HG02763 (cell line): ENCODE measurements around the gene RAB31.

Source experiments
- ATAC-seq: cut with Tn5 transposase; IDR thresholded peaks from one replicate; pipeline ENCODE4 v1.9.1; 2021; ENCODE audit warnings: mild to moderate bottlenecking, moderate library complexity; ENCODE audit not compliant: unreplicated experiment

The RAB31 gene

DNA sequence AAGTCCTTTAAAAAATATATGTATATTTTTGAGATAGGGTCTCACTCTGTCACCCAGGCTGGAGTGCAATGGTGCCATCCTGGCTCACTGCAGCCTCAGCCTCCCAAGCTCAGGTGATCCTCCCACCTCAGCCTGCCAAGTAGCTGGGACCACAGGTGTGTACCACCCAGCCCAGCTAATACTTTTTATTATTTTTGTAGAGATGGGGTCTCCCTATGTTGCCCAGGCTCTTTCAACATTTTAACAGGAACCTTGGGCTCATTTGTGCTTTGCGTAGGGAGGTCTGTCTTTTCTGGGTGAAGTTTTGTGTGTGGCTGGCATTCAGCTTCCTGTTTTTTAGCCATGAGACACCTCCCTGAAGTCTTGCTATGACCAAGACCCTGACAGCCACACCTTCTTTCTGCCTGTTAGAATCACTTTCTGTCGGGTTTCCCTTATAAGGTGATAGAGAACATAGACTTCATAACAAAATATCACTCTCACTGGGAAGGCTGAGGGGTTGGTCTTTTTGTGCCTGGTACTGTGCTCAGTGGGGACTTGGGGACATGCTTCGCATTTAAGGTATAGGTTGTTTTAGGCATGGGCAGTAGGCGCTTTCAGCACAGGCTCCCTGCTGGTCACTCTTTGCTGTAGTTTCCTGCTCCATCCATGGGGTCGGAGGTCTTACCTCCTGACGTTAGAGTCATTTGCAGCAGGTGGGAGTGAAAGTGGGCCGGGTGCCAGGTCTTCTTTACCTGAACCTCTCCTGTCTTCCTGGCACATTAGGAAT lies 3.4 kb downstream of the RAB31 start:
- ATAC-seq, result peak; percentile 53

GRCh38 chr18:9712130-9712577 lies 4.1 kb downstream of the RAB31 start:
- ATAC-seq, result no peak

DNA sequence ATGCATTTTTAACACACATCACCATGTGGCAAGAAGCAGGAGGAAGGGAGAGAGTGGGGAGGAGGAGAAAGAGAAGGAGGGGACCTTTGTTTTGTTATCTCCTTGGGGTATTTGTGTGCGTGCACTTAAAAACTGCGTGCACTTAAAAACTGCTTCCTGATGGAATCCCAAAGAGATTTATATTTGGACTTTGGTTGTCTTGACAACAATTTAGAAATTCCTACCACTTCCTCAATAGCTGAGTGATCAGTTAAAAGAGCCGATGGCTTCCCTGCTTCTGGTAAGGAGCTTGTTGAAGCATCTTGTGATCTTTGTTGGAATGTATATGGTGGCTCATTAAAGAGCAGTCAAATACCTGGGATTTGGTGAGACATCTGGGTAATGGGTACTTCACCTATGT lies 4.5 kb downstream of the RAB31 start:
- no peak for ATAC-seq

- no peak for ATAC-seq
These were observed 6.4 kb downstream of the RAB31 start for GRCh38 chr18:9714266-9715087.

- ATAC-seq, result no peak
These were observed 6.9 kb downstream of the RAB31 start for GRCh38 chr18:9715088-9715343.

GRCh38 chr18:9715978-9716774 lies 8.1 kb downstream of the RAB31 start:
- no peak for ATAC-seq

GRCh38 chr18:9716780-9717563 lies 8.9 kb downstream of the RAB31 start:
- ATAC-seq, result no peak

DNA sequence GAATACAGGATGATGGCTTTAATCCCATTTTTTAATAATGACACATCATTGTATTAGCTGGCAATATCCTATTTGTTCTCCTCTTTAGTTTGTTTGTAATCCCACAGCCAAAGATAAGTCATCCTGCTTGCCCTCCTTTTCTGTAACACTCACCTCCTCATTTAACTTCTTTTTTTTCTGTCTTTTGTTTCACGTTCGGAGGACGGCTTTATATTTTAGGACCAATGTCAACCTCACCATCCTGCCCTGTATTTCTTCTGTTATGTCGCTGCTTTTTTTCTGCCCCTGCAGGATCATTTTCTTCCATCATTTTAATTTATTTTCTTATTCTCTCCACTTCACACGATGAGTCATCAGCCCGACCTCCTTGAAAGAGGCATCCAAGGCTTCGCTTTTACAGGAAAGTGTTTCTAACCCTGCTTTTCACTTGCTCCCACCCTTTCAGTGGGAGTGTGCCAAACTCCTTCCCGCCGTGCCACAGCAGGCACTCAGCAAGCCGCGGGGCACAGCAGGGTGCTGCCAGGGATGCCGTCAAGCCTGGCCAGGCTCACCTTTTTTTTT lies 11.4 kb downstream of the RAB31 start:
- ATAC-seq, result no peak

DNA sequence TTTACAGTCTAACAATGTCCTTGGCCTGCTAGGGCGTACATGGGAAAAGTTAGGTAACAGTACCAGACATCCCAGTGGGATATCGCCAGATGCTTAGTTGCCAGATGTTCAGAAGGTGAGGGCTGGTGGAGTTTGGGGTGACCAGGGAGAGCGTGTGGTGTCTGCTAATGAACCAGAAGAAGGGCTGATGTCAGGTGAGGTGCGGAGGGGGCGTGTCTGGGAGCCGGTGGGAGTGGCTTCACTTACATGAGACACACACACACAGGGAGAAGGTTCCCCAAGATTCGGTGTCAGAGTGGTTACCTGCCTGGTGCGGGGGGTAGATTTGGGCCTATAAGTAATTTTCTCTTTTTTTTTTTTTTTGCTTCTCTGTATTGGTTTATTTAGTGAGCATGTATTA lies 12.2 kb downstream of the RAB31 start:
- no peak for ATAC-seq

DNA sequence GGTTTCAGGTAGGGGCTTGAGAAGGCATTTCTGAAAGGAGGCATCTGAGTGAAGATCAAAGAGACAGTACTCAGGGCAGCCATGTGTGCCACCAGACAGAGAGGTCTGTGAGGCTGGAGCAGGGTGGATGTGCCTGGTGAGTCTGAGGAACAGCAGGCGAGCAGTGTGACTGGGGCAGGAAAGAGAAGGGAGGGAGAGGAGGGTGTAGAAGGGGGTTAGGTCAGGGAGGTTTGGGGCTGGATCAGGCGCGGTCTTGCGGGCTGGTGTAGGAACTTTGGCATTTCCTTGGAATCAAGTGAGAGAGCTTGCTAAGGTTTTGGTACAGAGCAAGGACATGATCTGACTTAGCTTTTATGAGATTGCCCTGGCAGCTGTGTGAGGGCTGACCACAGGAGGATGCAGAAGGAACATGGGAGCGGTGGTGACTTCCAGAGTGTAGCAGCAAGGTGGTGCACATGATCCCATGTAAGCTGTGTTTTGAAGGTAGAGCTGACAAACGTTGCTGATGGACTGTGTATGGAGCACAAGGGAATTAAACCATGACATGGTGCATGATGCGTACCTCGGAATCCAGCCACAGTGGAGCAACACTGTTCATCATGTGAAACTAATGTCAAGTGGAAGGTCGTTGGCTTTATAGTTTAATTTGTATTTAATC lies 13.9 kb downstream of the RAB31 start:
- no peak for ATAC-seq

GRCh38 chr18:9722691-9723090 lies 14.6 kb downstream of the RAB31 start:
- no peak for ATAC-seq

GRCh38 chr18:9724797-9725585 lies 16.9 kb downstream of the RAB31 start:
- no peak for ATAC-seq

DNA sequence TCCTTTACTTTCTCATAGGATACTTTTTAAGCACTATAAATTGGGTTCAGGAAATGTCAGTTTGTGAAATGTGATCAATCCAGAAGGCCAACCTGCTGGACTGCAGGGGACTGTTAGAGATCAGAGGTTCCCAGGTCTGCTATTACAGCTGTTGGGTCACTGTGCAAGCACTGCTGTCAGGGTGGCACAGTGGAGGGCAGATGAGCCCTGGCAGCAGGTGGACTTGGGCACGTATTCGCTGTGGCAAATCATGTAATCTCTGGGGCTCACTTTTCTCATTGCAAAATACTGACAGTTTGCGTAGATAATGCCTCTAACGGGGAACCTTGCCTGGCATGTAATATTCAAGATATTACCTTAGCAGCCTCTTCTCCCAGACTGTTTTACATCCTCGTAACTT lies 18.1 kb downstream of the RAB31 start:
- no peak for ATAC-seq

DNA sequence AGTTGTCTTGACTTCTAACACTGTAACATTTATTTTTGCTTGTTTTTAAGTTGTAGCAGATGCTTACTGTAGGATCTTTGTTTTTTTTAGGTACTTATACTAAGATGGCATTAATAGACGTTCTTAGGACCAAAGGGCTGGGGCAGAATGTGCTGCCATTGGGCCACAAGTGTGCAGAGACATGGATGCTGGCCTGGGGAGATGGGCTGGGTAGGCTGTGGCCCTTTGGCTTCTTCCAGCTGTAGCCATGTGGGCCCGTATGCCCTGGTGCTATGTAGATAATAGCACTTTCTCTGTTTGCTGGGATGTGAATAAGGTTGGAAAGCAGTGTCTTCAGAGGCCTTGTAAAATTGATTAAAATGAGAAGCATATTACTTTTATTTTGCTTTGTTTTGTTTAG lies 18.8 kb downstream of the RAB31 start:
- ATAC-seq, result no peak

DNA sequence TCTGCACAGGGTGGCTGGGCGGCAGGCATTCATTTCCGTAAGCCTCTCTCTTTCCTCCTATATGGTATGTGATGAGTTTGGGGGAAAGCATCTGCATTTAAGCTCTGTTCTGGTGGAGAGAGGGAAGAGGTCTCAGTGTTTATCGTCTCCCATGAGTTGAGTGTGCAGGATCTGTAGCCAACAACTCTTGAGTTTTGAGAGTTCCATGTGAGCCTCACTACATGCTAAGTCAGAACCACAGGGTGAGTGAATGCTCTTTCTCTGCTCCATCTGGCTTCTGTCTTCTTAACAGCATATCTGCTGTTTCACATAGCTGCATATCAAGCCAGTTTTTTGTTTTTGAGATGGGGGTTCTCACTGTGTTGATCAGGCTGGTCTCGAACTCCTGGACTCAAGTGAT lies 22.7 kb downstream of the RAB31 start:
- ATAC-seq, result no peak

DNA sequence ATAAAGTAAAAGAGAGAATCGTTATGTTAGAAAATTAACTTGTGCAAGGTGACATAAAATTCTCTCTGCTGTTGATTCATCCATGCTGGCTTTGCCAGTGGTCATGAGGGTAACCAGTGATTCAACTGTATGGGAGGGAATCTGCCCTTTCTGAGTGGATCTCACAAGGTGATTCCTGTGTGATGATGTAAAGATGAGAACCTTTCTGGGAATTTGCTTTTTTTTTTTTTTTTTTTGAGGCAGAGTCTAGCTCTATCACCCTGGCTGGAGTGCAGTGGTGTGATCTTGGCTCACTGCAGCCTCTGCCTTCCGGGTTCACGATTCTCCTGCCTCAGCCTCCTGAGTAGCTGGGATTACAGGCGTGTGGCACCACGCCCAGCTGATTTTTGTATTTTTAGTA lies 23.3 kb downstream of the RAB31 start:
- ATAC-seq, result no peak

- ATAC-seq, result no peak
These were observed 23.9 kb downstream of the RAB31 start for GRCh38 chr18:9732031-9732430.

DNA sequence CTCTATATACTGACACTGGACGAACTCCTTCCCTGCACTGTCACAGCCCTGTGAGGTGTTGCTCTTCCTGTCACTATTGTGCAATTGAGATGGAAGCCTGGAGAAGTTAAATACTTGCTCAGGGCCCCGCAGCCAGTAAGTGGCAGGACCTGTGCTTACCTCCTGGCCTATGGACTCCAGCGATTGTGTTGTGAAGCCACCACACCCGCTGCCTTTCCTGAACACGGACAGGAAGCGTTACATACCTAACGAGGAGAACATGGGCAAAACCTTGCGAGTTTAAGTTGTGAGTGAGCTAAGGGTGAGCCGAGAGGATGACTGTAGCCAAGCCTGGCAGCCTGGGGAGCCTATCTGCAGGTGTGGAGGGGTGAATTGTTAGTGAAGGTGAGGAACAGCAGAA lies 26.1 kb downstream of the RAB31 start:
- ATAC-seq, result no peak

GRCh38 chr18:9735238-9735637 lies 27.1 kb downstream of the RAB31 start:
- no peak for ATAC-seq
